Stimulated activated naive CD8-positive, alpha-beta T cell treated with anti-CD3 and anti-CD28 coated beads, Interleukin-15, Interleukin-2, amounts not matched to agents 100 ng/mL and 50 ng/mL, for 24 hours (primary cell): Measurements from ENCODE around the gene NTF4.
"Not testable (repeated sequence)": the region's sequence is repeated elsewhere in the genome, so short reads cannot be mapped to it uniquely, and the experiment has no call there.

ENCODE experiments used
- H3K27ac Mint-ChIP-seq: one replicate; pipeline ENCODE4 v1.8.0; 2021; ENCODE audit warnings: mild to moderate bottlenecking, mixed read lengths
- H3K27me3 Mint-ChIP-seq: one replicate; pipeline ENCODE4 v1.8.0; 2021; ENCODE audit warnings: mixed read lengths
- H3K36me3 Mint-ChIP-seq: one replicate; pipeline ENCODE4 v1.8.0; 2021; ENCODE audit warnings: low read depth, mixed read lengths
- H3K4me1 Mint-ChIP-seq: one replicate; pipeline ENCODE4 v1.8.0; 2021; ENCODE audit warnings: low read depth, mixed read lengths
- H3K4me3 Mint-ChIP-seq: one replicate; pipeline ENCODE4 v1.8.0; 2021; ENCODE audit warnings: mild to moderate bottlenecking, mixed read lengths
- H3K9me3 Mint-ChIP-seq: one replicate; pipeline ENCODE4 v1.8.0; 2021; ENCODE audit warnings: mixed read lengths

The NTF4 gene

GRCh38 chr19:49049834-49050233 is 14.8 kb downstream of the NTF4 start:
- not testable (repeated sequence) for H3K27ac Mint-ChIP-seq, H3K36me3 Mint-ChIP-seq, H3K27me3 Mint-ChIP-seq, H3K9me3 Mint-ChIP-seq, H3K4me3 Mint-ChIP-seq, H3K4me1 Mint-ChIP-seq

- H3K36me3 Mint-ChIP-seq, H3K4me1 Mint-ChIP-seq, H3K4me3 Mint-ChIP-seq, H3K27me3 Mint-ChIP-seq, H3K9me3 Mint-ChIP-seq, H3K27ac Mint-ChIP-seq: not testable (repeated sequence)
Measured at GRCh38 chr19:49049011-49049410, 15.6 kb downstream of the NTF4 start, which contains the start of gene CGB8. CGB8 (minus strand) TSS chr19:49049111; CDS start chr19:49048739, 372 bp downstream.

DNA sequence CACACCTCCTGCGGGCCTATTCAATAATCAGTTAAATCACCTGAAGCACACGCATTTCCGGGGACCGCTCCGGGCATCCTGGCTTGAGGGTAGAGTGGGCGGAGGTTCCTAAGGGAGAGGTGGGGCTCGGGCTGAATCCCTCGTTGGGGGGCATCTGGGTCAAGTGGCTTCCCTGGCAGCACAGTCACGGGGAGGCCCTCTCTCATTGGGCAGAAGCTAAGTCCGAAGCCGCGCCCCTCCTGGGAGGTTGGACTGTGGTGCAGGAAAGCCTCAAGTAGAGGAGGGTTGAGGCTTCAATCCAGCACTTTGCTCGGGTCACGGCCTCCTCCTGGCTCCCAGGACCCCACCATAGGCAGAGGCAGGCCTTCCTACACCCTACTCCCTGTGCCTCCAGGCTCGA is 21.1 kb downstream of the NTF4 start, which contains the start of gene CGB5:
CGB5 (plus strand) TSS at position 301 of the 400 bp plus-strand sequence. CDS start 362 bp downstream, outside the sequence.
- H3K4me1 Mint-ChIP-seq, H3K27me3 Mint-ChIP-seq, H3K27ac Mint-ChIP-seq, H3K36me3 Mint-ChIP-seq, H3K9me3 Mint-ChIP-seq, H3K4me3 Mint-ChIP-seq: not testable (repeated sequence)

DNA sequence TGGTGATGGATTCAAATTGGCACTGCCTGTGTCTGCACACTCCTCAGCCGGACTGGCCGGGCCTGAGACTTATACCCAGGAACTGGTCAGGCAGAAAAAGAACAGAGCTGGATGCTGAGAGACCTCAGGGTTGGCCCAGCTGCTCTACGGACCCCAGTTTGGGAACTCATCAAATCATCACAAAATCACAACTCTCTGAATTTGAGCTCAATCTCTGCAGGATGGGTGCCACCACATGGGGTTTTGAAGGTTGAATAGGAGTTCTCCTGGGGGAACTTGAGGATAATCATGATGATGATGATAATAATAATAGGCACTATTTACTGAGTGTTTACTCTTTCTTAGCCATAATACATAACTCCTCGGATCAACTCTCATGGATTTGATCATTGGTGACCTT is 22.0 kb downstream of the NTF4 start:
- H3K4me3 Mint-ChIP-seq, H3K27me3 Mint-ChIP-seq, H3K4me1 Mint-ChIP-seq, H3K27ac Mint-ChIP-seq, H3K9me3 Mint-ChIP-seq, H3K36me3 Mint-ChIP-seq: not testable (repeated sequence)

DNA sequence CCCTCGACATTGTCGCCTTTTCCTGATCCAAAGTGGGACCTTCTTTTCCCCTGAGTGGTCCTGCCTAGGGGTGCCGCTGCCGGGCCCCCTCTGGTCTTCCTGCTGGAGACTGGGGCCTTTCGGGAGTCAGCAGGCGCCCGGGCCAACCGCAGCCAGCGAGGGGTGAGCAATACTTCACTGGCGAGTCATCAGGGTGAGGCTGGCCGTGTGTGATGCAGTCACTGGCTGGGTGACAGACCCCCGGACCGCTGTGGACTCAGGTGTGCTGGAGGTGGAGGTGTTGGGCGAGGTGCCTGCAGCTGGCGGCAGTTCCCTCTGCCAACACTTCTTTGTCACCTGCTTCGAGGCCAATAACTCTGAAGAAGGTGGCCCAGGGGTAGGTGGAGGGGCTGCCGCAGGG is 22.4 kb downstream of the NTF4 start:
- H3K36me3 Mint-ChIP-seq = no peaks in the 10 kb centered on the region
- no peaks in the 10 kb centered on the region for H3K9me3 Mint-ChIP-seq
- no peaks in the 10 kb centered on the region for H3K27me3 Mint-ChIP-seq
- H3K4me1 Mint-ChIP-seq = no peaks in the 10 kb centered on the region
- H3K27ac Mint-ChIP-seq = no peak overlapping the region
- H3K4me3 Mint-ChIP-seq = no peak overlapping the region

GRCh38 chr19:49039736-49040135 is 24.9 kb downstream of the NTF4 start:
- H3K27ac Mint-ChIP-seq, H3K36me3 Mint-ChIP-seq, H3K4me1 Mint-ChIP-seq, H3K27me3 Mint-ChIP-seq, H3K9me3 Mint-ChIP-seq, H3K4me3 Mint-ChIP-seq: not testable (repeated sequence)

DNA sequence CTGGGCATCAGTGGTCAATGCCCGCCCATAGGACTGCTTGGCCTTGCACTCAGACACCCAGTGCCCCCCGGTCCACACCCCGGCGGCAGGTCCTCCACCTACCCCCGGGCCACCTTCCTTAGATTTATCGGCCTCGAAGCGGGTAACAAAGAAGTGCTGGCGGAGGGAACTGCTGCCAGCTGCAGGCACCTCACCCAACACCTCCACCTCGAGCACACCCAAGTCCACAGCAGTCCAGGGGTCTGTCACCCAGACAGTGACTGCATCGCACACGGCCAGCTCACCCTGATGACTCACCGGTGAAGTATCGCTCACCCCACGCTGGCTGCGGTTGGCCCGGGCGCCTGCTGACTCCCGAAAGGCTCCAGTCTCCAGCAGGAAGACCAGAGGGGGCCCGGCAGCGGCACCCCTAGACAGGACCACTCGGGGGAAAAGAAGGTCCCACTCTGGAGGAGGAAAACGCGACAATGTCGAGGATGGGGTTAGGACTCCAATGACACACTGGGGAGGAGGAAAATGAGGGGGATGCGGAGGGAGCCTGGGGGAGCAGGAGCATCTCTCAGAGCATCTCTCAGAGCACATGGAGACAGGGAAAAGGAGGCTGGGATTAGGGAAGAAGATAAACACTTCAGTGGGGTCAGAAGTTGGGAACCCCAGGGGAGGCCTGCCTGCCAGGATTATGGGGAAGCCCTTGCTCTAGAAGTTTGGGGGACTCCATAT is 25.9 kb downstream of the NTF4 start:
- not testable (repeated sequence) for H3K36me3 Mint-ChIP-seq, H3K4me3 Mint-ChIP-seq, H3K27me3 Mint-ChIP-seq, H3K4me1 Mint-ChIP-seq, H3K27ac Mint-ChIP-seq, H3K9me3 Mint-ChIP-seq

DNA sequence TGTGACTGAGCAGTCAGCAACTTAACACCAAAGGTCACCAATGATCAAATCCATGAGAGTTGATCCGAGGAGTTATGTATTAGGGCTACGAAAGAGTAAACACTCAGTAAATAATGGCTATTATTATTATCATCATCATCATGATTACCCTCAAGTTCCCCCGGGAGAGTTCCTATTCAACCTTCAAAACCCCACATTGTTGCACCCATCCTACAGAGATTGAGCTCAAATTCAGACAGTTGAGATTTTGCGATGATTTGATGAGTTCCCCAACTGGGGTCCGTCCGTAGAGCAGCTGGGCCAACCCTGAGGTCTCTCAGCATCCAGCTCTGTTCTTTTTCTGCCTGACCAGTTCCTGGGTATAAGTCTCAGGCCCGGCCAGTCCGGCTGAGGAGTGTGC is 26.5 kb downstream of the NTF4 start:
- not testable (repeated sequence) for H3K27ac Mint-ChIP-seq, H3K4me3 Mint-ChIP-seq

GRCh38 chr19:49036815-49037214 is 27.8 kb downstream of the NTF4 start, which contains the start of gene CGB1:
CGB1 (minus strand) TSS chr19:49036895; CDS start chr19:49036711, 184 bp downstream.
- not testable (repeated sequence) for H3K9me3 Mint-ChIP-seq, H3K4me3 Mint-ChIP-seq, H3K36me3 Mint-ChIP-seq, H3K4me1 Mint-ChIP-seq, H3K27ac Mint-ChIP-seq, H3K27me3 Mint-ChIP-seq

More for the DNA sequence above, 26.5 kb downstream of the NTF4 start:
- not testable (repeated sequence) for H3K36me3 Mint-ChIP-seq, H3K27me3 Mint-ChIP-seq, H3K9me3 Mint-ChIP-seq, H3K4me1 Mint-ChIP-seq

- not testable (repeated sequence) for H3K36me3 Mint-ChIP-seq, H3K9me3 Mint-ChIP-seq, H3K27me3 Mint-ChIP-seq, H3K4me1 Mint-ChIP-seq, H3K4me3 Mint-ChIP-seq
- H3K27ac Mint-ChIP-seq = peak within 1 kb of the TSS; percentile 5
Measured at GRCh38 chr19:49031642-49032301, 32.8 kb downstream of the NTF4 start, which contains the start of gene CGB2. CGB2 (plus strand) TSS chr19:49031890; CDS start chr19:49032096, 206 bp downstream.

DNA sequence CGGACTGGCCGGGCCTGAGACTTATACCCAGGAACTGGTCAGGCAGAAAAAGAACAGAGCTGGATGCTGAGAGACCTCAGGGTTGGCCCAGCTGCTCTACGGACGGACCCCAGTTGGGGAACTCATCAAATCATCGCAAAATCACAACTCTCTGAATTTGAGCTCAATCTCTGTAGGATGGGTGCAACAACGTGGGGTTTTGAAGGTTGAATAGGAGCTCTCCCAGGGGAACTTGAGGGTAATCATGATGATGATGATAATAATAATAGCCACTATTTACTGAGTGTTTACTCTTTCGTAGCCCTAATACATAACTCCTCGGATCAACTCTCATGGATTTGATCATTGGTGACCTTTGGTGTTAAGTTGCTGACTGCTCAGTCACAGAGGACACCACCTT is 34.3 kb downstream of the NTF4 start:
- not testable (repeated sequence) for H3K4me3 Mint-ChIP-seq, H3K27me3 Mint-ChIP-seq, H3K4me1 Mint-ChIP-seq, H3K36me3 Mint-ChIP-seq, H3K27ac Mint-ChIP-seq, H3K9me3 Mint-ChIP-seq

GRCh38 chr19:49029749-49030148 is 34.9 kb downstream of the NTF4 start:
- H3K27me3 Mint-ChIP-seq = not testable (repeated sequence)

DNA sequence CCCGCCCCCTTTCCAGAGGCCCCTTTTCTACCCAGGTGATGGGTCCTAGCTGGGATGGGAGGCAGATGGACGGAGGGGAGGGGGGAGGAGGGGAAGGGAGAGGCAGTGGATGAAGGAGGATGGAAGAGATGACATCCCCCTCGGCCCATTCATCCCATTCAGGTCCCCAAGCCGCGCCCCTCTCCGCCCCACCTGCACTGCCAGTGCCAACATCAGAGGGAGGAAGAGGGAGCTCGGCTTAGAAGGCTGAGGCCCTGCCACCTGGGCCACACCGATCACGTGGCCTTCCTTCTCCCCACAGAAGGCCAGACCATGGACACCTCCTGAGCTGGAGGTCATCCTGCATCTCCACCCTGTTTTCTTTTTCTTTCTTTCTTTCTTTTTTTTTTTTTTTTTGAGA is 35.9 kb downstream of the NTF4 start:
- not testable (repeated sequence) for H3K4me1 Mint-ChIP-seq, H3K27me3 Mint-ChIP-seq, H3K36me3 Mint-ChIP-seq, H3K9me3 Mint-ChIP-seq, H3K4me3 Mint-ChIP-seq, H3K27ac Mint-ChIP-seq

More at GRCh38 chr19:49029749-49030148, 34.9 kb downstream of the NTF4 start:
- not testable (repeated sequence) for H3K4me3 Mint-ChIP-seq, H3K4me1 Mint-ChIP-seq, H3K36me3 Mint-ChIP-seq, H3K27ac Mint-ChIP-seq, H3K9me3 Mint-ChIP-seq

GRCh38 chr19:49025599-49025998 is 39.0 kb downstream of the NTF4 start:
- H3K4me3 Mint-ChIP-seq, H3K27me3 Mint-ChIP-seq, H3K27ac Mint-ChIP-seq, H3K36me3 Mint-ChIP-seq, H3K9me3 Mint-ChIP-seq: not testable (repeated sequence)
- H3K4me1 Mint-ChIP-seq = peaks cover 19% of the 10 kb centered on the region

GRCh38 chr19:49025088-49025487 is 39.5 kb downstream of the NTF4 start:
- H3K27ac Mint-ChIP-seq, H3K36me3 Mint-ChIP-seq, H3K27me3 Mint-ChIP-seq, H3K9me3 Mint-ChIP-seq, H3K4me3 Mint-ChIP-seq: not testable (repeated sequence)
- H3K4me1 Mint-ChIP-seq = peaks cover 24% of the 10 kb centered on the region

- H3K27me3 Mint-ChIP-seq, H3K9me3 Mint-ChIP-seq, H3K36me3 Mint-ChIP-seq, H3K27ac Mint-ChIP-seq, H3K4me3 Mint-ChIP-seq: not testable (repeated sequence)
- H3K4me1 Mint-ChIP-seq = peaks cover 32% of the 10 kb centered on the region
Measured at GRCh38 chr19:49024233-49024632, 40.4 kb downstream of the NTF4 start, which contains the start of gene CGB3. CGB3 (minus strand) TSS chr19:49024333; CDS start chr19:49023971, 362 bp downstream.
